IPS-20b (cell line): ENCODE data around the gene IL12RB1.
"Not testable (repeated sequence)": the region's sequence is repeated elsewhere in the genome, so short reads cannot be mapped to it uniquely, and the experiment has no call there.

Source experiments
- H3K27ac ChIP-seq: one replicate; pipeline ENCODE4 v1.5.1; 2013; ENCODE audit warnings: low read length
- H3K27me3 ChIP-seq: 2 replicates; pipeline ENCODE4 v1.6.1; 2013; ENCODE audit warnings: mild to moderate bottlenecking, low read length, inconsistent platforms; ENCODE audit not compliant: insufficient read depth
- H3K36me3 ChIP-seq: 2 replicates; pipeline ENCODE4 v1.6.1; 2013; ENCODE audit warnings: low read depth, mild to moderate bottlenecking, inconsistent platforms, low read length, moderate library complexity; ENCODE audit not compliant: insufficient read depth
- H3K4me1 ChIP-seq: 2 replicates; pipeline ENCODE4 v1.6.1; 2013; ENCODE audit warnings: mild to moderate bottlenecking, control low read depth, inconsistent platforms, low read length, moderate library complexity; ENCODE audit not compliant: insufficient read depth
- H3K4me3 ChIP-seq: 2 replicates; pipeline ENCODE4 v1.5.1; 2013; ENCODE audit warnings: mild to moderate bottlenecking, low read length, inconsistent platforms
- H3K9ac ChIP-seq: 2 replicates; pipeline ENCODE4 v1.6.1; 2013; ENCODE audit warnings: low read depth, mild to moderate bottlenecking, inconsistent platforms, low read length, moderate library complexity
- H3K9me3 ChIP-seq: 2 replicates; pipeline ENCODE4 v1.6.1; 2013; ENCODE audit warnings: mild to moderate bottlenecking, low read depth, low read length, inconsistent platforms; ENCODE audit not compliant: insufficient read depth

Gene IL12RB1

GRCh38 chr19:18032102-18032501, 54.6 kb downstream of the IL12RB1 start:
- not testable (repeated sequence) for H3K4me1 ChIP-seq, H3K36me3 ChIP-seq, H3K9ac ChIP-seq, H3K4me3 ChIP-seq, H3K9me3 ChIP-seq, H3K27me3 ChIP-seq, H3K27ac ChIP-seq

GRCh38 chr19:18031401-18031800, 55.3 kb downstream of the IL12RB1 start:
- not testable (repeated sequence) for H3K9me3 ChIP-seq, H3K36me3 ChIP-seq, H3K9ac ChIP-seq, H3K27me3 ChIP-seq, H3K4me1 ChIP-seq, H3K27ac ChIP-seq, H3K4me3 ChIP-seq

GRCh38 chr19:18029617-18030338, 57.0 kb downstream of the IL12RB1 start:
- H3K27me3 ChIP-seq = no peaks in the 10 kb centered on the region
- no peak overlapping the region for H3K27ac ChIP-seq
- no peaks in the 10 kb centered on the region for H3K36me3 ChIP-seq
- no peaks in the 10 kb centered on the region for H3K4me1 ChIP-seq
- H3K4me3 ChIP-seq = no peak overlapping the region
- no peak overlapping the region for H3K9ac ChIP-seq
- H3K9me3 ChIP-seq = no peaks in the 10 kb centered on the region

DNA sequence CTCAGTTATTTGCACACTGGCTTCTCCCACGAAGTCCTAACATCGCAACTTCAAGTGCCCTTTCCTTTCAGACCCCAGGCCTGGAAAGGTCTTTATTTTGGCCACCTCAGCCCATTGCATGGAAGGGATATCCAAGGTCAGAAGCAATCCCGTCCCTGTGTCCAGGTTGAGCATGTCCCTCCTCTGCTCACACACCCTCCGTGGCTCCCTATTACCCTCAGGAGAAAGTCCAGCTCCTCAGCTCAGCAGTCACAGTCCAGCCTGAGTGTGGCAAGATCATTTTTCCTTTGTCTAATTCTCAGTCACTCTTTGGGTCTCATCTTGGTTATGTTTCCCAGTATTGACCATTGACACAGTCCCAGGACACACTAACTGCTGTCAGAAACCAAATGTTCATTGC, 59.6 kb downstream of the IL12RB1 start:
- Histone ChIP-seq H3K4me1 (no peaks in the 10 kb centered on the region; the same call in 1 of the 2 replicates), H3K36me3 (no peaks in the 10 kb centered on the region), H3K27me3 (no peaks in the 10 kb centered on the region), H3K9ac (no peak overlapping the region), H3K27ac (no peak overlapping the region), H3K4me3 (no peak overlapping the region), H3K9me3 (no peaks in the 10 kb centered on the region)

GRCh38 chr19:18023622-18024251, 63.0 kb downstream of the IL12RB1 start:
- Histone ChIP-seq H3K4me3 (no peak overlapping the region), H3K9ac (no peak overlapping the region), H3K4me1 (no peaks in the 10 kb centered on the region; the same call in 1 of the 2 replicates), H3K27me3 (no peaks in the 10 kb centered on the region), H3K36me3 (no peaks in the 10 kb centered on the region), H3K9me3 (no peaks in the 10 kb centered on the region), H3K27ac (no peak overlapping the region)

- H3K4me3 ChIP-seq = no peak overlapping the region
- H3K27ac ChIP-seq = no peak overlapping the region
These were observed 65.5 kb downstream of the IL12RB1 start for GRCh38 chr19:18021121-18021755.

DNA sequence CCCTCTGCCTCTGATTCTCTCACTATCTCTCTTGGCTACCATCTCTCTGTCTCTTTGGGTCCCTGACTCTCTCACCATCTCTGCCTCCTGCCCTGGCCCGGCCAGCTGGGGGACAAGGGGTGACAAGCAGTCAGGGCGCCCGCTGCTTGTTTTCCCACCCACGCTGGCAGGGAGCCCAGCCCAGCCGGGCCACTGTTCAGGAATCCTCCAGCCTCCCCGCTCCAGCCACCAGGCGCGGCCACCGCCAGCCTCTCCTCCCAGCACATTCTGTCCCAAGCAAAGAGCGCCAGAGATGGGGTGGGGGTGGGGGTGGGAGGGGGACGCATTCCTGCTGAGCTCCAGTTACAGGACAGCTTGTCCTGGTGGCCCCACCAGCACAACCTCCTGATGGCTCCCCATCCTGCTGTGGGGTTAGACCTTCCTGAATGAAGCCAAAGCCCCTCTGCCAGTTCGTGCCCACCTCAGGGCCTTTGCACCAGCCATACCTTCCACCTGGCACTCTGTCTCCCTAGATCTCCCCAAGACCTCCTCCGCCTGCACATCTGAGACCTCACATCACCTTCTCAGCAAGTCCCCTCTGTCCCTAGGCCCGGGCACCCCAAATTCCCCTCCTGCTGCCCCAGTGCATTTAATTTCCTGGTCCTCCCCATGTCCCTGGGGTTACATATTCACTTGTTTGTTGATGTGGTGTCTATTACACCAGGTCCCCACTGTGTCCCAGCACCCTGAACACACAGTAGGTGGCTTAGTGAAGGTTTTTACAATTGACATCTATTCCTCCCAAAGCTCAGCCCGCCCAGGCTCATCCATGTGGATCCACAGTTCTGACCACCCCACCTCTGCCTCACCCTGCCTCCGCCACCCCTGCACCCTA, 66.3 kb downstream of the IL12RB1 start:
- Histone ChIP-seq H3K4me3 (no peak overlapping the region), H3K36me3 (no peaks in the 10 kb centered on the region), H3K9me3 (no peaks in the 10 kb centered on the region), H3K4me1 (no peaks in the 10 kb centered on the region; the same call in 1 of the 2 replicates), H3K9ac (no peak overlapping the region), H3K27me3 (no peaks in the 10 kb centered on the region), H3K27ac (no peak overlapping the region)

More at GRCh38 chr19:18021121-18021755, 65.5 kb downstream of the IL12RB1 start:
- no peaks in the 10 kb centered on the region for H3K27me3 ChIP-seq
- H3K36me3 ChIP-seq = no peaks in the 10 kb centered on the region
- H3K9me3 ChIP-seq = no peaks in the 10 kb centered on the region
- no peak overlapping the region for H3K9ac ChIP-seq
- no peaks in the 10 kb centered on the region; the same call in 1 of the 2 replicates for H3K4me1 ChIP-seq

- Histone ChIP-seq H3K36me3 (no peaks in the 10 kb centered on the region; the same call in 1 of the 2 replicates), H3K9ac (no peak overlapping the region), H3K4me1 (no peaks in the 10 kb centered on the region), H3K27me3 (no peaks in the 10 kb centered on the region), H3K27ac (no peak overlapping the region), H3K4me3 (no peak overlapping the region), H3K9me3 (no peaks in the 10 kb centered on the region)
These were observed 69.3 kb downstream of the IL12RB1 start for GRCh38 chr19:18017275-18018083.

DNA sequence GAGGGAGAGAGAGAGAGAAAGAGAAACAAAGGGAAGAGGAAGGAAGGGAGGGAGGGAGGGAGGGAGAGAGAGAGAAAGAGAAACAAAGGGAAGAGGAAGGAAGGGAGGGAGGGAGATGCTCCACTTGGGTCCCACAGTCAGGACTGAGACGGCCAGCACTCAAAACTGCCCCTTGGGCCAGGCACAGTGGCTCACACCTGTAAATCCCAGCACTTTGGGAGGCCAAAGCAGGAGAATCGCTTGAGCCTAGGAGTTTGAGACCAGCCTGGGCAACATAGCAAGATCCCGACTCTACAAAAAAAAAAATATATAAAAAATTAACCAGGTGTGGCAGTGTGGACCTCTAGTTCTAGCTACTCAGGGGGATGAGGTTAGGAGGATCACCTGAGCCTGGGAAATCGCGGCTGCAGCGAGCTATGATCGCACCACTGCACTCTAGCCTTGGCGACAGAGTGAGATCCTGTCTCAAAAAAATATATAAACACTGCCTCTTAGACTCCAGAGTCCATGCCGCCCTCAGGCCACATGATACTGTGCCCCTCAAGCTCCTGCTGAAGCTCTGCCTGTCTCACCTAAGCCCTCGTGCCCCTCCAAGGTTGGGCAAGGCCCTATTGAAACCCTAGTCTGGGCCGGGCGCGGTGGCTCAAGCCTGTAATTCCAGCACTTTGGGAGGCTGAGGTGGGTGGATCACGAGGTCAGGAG, 70.4 kb downstream of the IL12RB1 start:
- no peaks in the 10 kb centered on the region; the same call in 1 of the 2 replicates for H3K36me3 ChIP-seq
- H3K4me3 ChIP-seq = no peak overlapping the region
- no peak overlapping the region for H3K27ac ChIP-seq
- no peaks in the 10 kb centered on the region for H3K9me3 ChIP-seq
- no peaks in the 10 kb centered on the region for H3K27me3 ChIP-seq
- H3K9ac ChIP-seq = no peak overlapping the region
- H3K4me1 ChIP-seq = no peaks in the 10 kb centered on the region

- no peaks in the 10 kb centered on the region; the same call in 1 of the 2 replicates for H3K36me3 ChIP-seq
- no peaks in the 10 kb centered on the region for H3K9me3 ChIP-seq
- H3K27me3 ChIP-seq = no peaks in the 10 kb centered on the region
- no peak overlapping the region for H3K9ac ChIP-seq
- H3K4me3 ChIP-seq = no peak overlapping the region
- no peaks in the 10 kb centered on the region for H3K4me1 ChIP-seq
- no peak overlapping the region for H3K27ac ChIP-seq
These were observed 72.5 kb downstream of the IL12RB1 start for GRCh38 chr19:18014197-18014596.
